Putamen (tissue), 1 donor: Measurements from ENCODE around the gene TBL1Y.
"Not testable (repeated sequence)": the region's sequence is repeated elsewhere in the genome, so short reads cannot be mapped to it uniquely, and the experiment has no call there.

Source experiments
- DNase-seq: peaks from one replicate; pipeline ENCODE4 v3.0.0-alpha.2; 2016; ENCODE audit warnings: low spot score

TBL1Y gene

GRCh38 chrY:6972271-6972887 lies 61.9 kb downstream of the TBL1Y start:
- no peak for DNase-seq

- DNase-seq: no peak
Observed at GRCh38 chrY:6974971-6975370, 64.5 kb downstream of the TBL1Y start.

GRCh38 chrY:6977783-6978182 lies 67.3 kb downstream of the TBL1Y start:
- DNase-seq: no peak

GRCh38 chrY:6983221-6983620 lies 72.7 kb downstream of the TBL1Y start:
- DNase-seq: no peak

GRCh38 chrY:6987811-6988210 lies 77.3 kb downstream of the TBL1Y start:
- DNase-seq: no peak

GRCh38 chrY:6989886-6990620 lies 79.6 kb downstream of the TBL1Y start:
- DNase-seq: no peak

- DNase-seq: peak; percentile 12
Observed at GRCh38 chrY:6992041-6992440, 81.5 kb downstream of the TBL1Y start.

- DNase-seq: no peak
Observed at GRCh38 chrY:6995987-6996386, 85.5 kb downstream of the TBL1Y start.

- DNase-seq: no peak
Observed at GRCh38 chrY:6997503-6998066, 87.1 kb downstream of the TBL1Y start.

- DNase-seq: no peak
Observed at GRCh38 chrY:6999905-7000304, 89.4 kb downstream of the TBL1Y start.

GRCh38 chrY:7002581-7002980 lies 92.1 kb downstream of the TBL1Y start:
- no peak for DNase-seq

- no peak for DNase-seq
Observed at GRCh38 chrY:7007911-7008310, 97.4 kb downstream of the TBL1Y start.

- no peak for DNase-seq
Observed at GRCh38 chrY:7008578-7009355, 98.3 kb downstream of the TBL1Y start.

GRCh38 chrY:7013051-7013450 lies 102.6 kb downstream of the TBL1Y start:
- no peak for DNase-seq

- DNase-seq: no peak
Observed at GRCh38 chrY:7016521-7016920, 106.0 kb downstream of the TBL1Y start.

GRCh38 chrY:7017244-7018080 lies 107.0 kb downstream of the TBL1Y start:
- no peak for DNase-seq

- no peak for DNase-seq
Observed at GRCh38 chrY:7039037-7039436, 128.5 kb downstream of the TBL1Y start.

GRCh38 chrY:7040662-7041061 lies 130.2 kb downstream of the TBL1Y start:
- DNase-seq: no peak

- DNase-seq: no peak
Observed at GRCh38 chrY:7041983-7042382, 131.5 kb downstream of the TBL1Y start.

- not testable (repeated sequence) for DNase-seq
Observed at GRCh38 chrY:7052461-7052860, 142.0 kb downstream of the TBL1Y start.

GRCh38 chrY:7056886-7057285 lies 146.4 kb downstream of the TBL1Y start:
- DNase-seq: no peak

- DNase-seq: no peak
Observed at GRCh38 chrY:7078725-7079124, 168.2 kb downstream of the TBL1Y start.
